ENCODE results near the gene RBBP8NL.

RBBP8NL gene

GRCh38 chr20:62392621-62393334 is 34.6 kb downstream of the RBBP8NL start:
- DNase-seq (ENCODE audit: low read depth), result no peak

- DNase-seq (ENCODE audit: low read depth), result no peak
These were observed 35.3 kb downstream of the RBBP8NL start for GRCh38 chr20:62392077-62392418.

GRCh38 chr20:62391165-62392076 is 35.9 kb downstream of the RBBP8NL start:
- no peak for DNase-seq (ENCODE audit: low read depth)

GRCh38 chr20:62390317-62391164 is 36.8 kb downstream of the RBBP8NL start:
- no peak for DNase-seq (ENCODE audit: low read depth)

- no peak for DNase-seq (ENCODE audit: low read depth)
These were observed 37.7 kb downstream of the RBBP8NL start for GRCh38 chr20:62389601-62390087.

- no peak for DNase-seq (ENCODE audit: low read depth)
These were observed 38.3 kb downstream of the RBBP8NL start for GRCh38 chr20:62388839-62389600.

GRCh38 chr20:62387933-62388635 is 39.3 kb downstream of the RBBP8NL start:
- no peak for DNase-seq (ENCODE audit: low read depth)

- no peak for DNase-seq (ENCODE audit: low read depth)
These were observed 40.0 kb downstream of the RBBP8NL start for GRCh38 chr20:62387219-62387913.

- DNase-seq (ENCODE audit: low read depth), result peak; percentile 88
These were observed 40.7 kb downstream of the RBBP8NL start, which contains the start of gene RPS21 for GRCh38 chr20:62386383-62387218. TSS of gene RPS21 (plus strand) at chr20:62387103. CDS start at chr20:62387339, 236 bp downstream.

GRCh38 chr20:62382306-62383198 is 44.8 kb downstream of the RBBP8NL start:
- DNase-seq (ENCODE audit: low read depth), result peak; percentile 60

- DNase-seq (ENCODE audit: low read depth), result no peak
These were observed 45.5 kb downstream of the RBBP8NL start for GRCh38 chr20:62381842-62382241.

- DNase-seq (ENCODE audit: low read depth), result no peak
These were observed 46.0 kb downstream of the RBBP8NL start for GRCh38 chr20:62381202-62381797.

- no peak for DNase-seq (ENCODE audit: low read depth)
These were observed 49.1 kb downstream of the RBBP8NL start for GRCh38 chr20:62378215-62378614.

GRCh38 chr20:62377615-62378178 is 49.6 kb downstream of the RBBP8NL start:
- no peak for DNase-seq (ENCODE audit: low read depth)

GRCh38 chr20:62377064-62377461 is 50.3 kb downstream of the RBBP8NL start:
- no peak for DNase-seq (ENCODE audit: low read depth)

- no peak for DNase-seq (ENCODE audit: low read depth)
These were observed 51.0 kb downstream of the RBBP8NL start for GRCh38 chr20:62376112-62377063.
